Superior temporal gyrus (tissue), 1 donor: Measurements from ENCODE around the gene OR52M1.

Source experiments
- DNase-seq: peaks from one replicate; pipeline ENCODE4 v3.0.0-alpha.2; 2016; ENCODE audit errors: extremely low spot score

The OR52M1 gene

GRCh38 chr11:4565371-4565770 lies 20.4 kb downstream of the OR52M1 start:
- no peak for DNase-seq

GRCh38 chr11:4569075-4569474 lies 24.1 kb downstream of the OR52M1 start:
- DNase-seq: no peak

GRCh38 chr11:4576880-4577279 lies 31.9 kb downstream of the OR52M1 start:
- no peak for DNase-seq

GRCh38 chr11:4577761-4578160 lies 32.8 kb downstream of the OR52M1 start:
- DNase-seq: no peak

- no peak for DNase-seq
Observed at GRCh38 chr11:4578624-4579023, 33.6 kb downstream of the OR52M1 start.

GRCh38 chr11:4580124-4580523 lies 35.1 kb downstream of the OR52M1 start:
- no peak for DNase-seq

GRCh38 chr11:4581443-4581842 lies 36.5 kb downstream of the OR52M1 start, which contains the start of gene OR52I2:
OR52I2 (plus strand) TSS chr11:4581743.
- no peak for DNase-seq

DNA sequence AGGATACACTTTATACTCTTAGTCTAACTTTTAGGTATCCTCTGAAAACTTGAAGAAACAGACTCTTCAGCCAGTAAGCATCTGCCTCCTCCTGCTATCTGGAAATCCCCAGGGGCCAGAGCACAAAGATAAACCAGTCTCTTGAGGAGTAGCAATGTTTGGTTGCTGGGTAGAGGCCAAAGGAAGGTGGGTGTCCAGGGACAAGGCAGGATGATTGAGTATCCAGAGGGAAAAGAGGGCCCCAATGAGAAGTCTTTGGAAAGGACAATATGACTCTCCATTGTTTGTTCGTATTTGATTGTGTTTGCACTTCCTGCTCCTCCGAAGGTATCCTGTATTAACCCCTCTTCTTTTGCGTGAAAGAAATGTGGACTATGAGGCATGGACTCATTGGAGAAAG lies 44.0 kb downstream of the OR52M1 start:
- DNase-seq: no peak

- no peak for DNase-seq
Observed at GRCh38 chr11:4593739-4594138, 48.7 kb downstream of the OR52M1 start, which contains the start of gene OR52I1. OR52I1 (plus strand) TSS chr11:4594039; CDS start chr11:4594039, 0 bp downstream.
